ENCODE data around the gene MSH2.
"Not testable (repeated sequence)": the region's sequence is repeated elsewhere in the genome, so short reads cannot be mapped to it uniquely, and the experiment has no call there.

MSH2 gene

GRCh38 chr2:47485751-47486300 lies 82.9 kb downstream of the MSH2 start:
- DNase-seq = no peak

- no peak for DNase-seq
Observed at GRCh38 chr2:47486841-47487497, 84.0 kb downstream of the MSH2 start.

GRCh38 chr2:47487498-47487875 lies 84.5 kb downstream of the MSH2 start:
- DNase-seq = no peak

- DNase-seq = no peak
Observed at GRCh38 chr2:47488870-47489584, 86.1 kb downstream of the MSH2 start.

GRCh38 chr2:47490406-47490805 lies 87.5 kb downstream of the MSH2 start:
- no peak for DNase-seq

GRCh38 chr2:47493317-47494035 lies 90.5 kb downstream of the MSH2 start:
- DNase-seq = no peak

- DNase-seq = no peak
Observed at GRCh38 chr2:47494267-47495130, 91.5 kb downstream of the MSH2 start.

- DNase-seq = no peak
Observed at GRCh38 chr2:47497843-47498460, 95.0 kb downstream of the MSH2 start.

- DNase-seq = no peak
Observed at GRCh38 chr2:47499093-47499492, 96.1 kb downstream of the MSH2 start.

- DNase-seq = no peak
Observed at GRCh38 chr2:47499621-47500309, 96.8 kb downstream of the MSH2 start.

GRCh38 chr2:47501374-47502200 lies 98.6 kb downstream of the MSH2 start:
- no peak for DNase-seq

GRCh38 chr2:47502498-47502897 lies 99.5 kb downstream of the MSH2 start:
- not testable (repeated sequence) for DNase-seq

GRCh38 chr2:47503481-47504070 lies 100.6 kb downstream of the MSH2 start:
- no peak for DNase-seq

GRCh38 chr2:47504174-47504810 lies 101.3 kb downstream of the MSH2 start:
- no peak for DNase-seq

GRCh38 chr2:47506024-47506423 lies 103.1 kb downstream of the MSH2 start:
- DNase-seq = no peak

- no peak for DNase-seq
Observed at GRCh38 chr2:47506436-47506835, 103.5 kb downstream of the MSH2 start.

GRCh38 chr2:47508080-47508479 lies 105.1 kb downstream of the MSH2 start:
- no peak for DNase-seq

- DNase-seq = no peak
Observed at GRCh38 chr2:47508641-47509040, 105.7 kb downstream of the MSH2 start.

GRCh38 chr2:47509250-47509649 lies 106.3 kb downstream of the MSH2 start:
- DNase-seq = no peak
